ENCODE data around the gene STN1. TPM values are rescaled to one million over a fixed set of nuclear protein-coding genes. Genes with fewer than 3 reads are reported as not detected.

Gene STN1
- total RNA-seq, 1 experiment from 2014 or later: 35.0 TPM

GRCh38 chr10:103951183-103951582 is 33.2 kb upstream of the STN1 start:
- Histone ChIP-seq H2AFZ (ENCODE audit: low read length) (no peak overlapping the region), H3K27me3 (ENCODE audit: low read length) (peaks cover 5% of the 10 kb centered on the region; the same call in 1 of the 2 replicates), H3K36me3 (ENCODE audit: insufficient read depth, low read length) (no peaks in the 10 kb centered on the region), H3K79me2 (ENCODE audit: low read length) (no peaks in the 10 kb centered on the region), H3K9me2 (replicated peaks; ENCODE audit: insufficient read depth, low read length) (no peaks in the 10 kb centered on the region), H3K4me3 (ENCODE audit: low read length) (no peak overlapping the region), H3K27ac (ENCODE audit: low read length) (no peak overlapping the region), H3K4me2 (ENCODE audit: low read depth, low read length, poor library complexity, severe bottlenecking) (no peak overlapping the region), H3K4me1 (ENCODE audit: low read length) (no peaks in the 10 kb centered on the region), H4K20me1 (ENCODE audit: insufficient read depth, low read depth, low read length) (no peaks in the 10 kb centered on the region), H3K9me3 (ENCODE audit: low read length) (no peaks in the 10 kb centered on the region), H3K9ac (ENCODE audit: low read length) (no peak overlapping the region)
- DNase-seq: no peak

- Histone ChIP-seq H3K9me3 (ENCODE audit: low read length) (no peaks in the 10 kb centered on the region), H2AFZ (ENCODE audit: low read length) (no peak overlapping the region), H3K9me2 (replicated peaks; ENCODE audit: insufficient read depth, low read length) (no peaks in the 10 kb centered on the region), H4K20me1 (ENCODE audit: insufficient read depth, low read depth, low read length) (no peaks in the 10 kb centered on the region), H3K36me3 (ENCODE audit: insufficient read depth, low read length) (no peaks in the 10 kb centered on the region), H3K4me1 (ENCODE audit: low read length) (no peaks in the 10 kb centered on the region), H3K9ac (ENCODE audit: low read length) (no peak overlapping the region), H3K4me3 (ENCODE audit: low read length) (no peak overlapping the region), H3K27me3 (ENCODE audit: low read length) (peaks cover 5% of the 10 kb centered on the region; the same call in 1 of the 2 replicates), H3K27ac (ENCODE audit: low read length) (no peak overlapping the region), H3K79me2 (ENCODE audit: low read length) (no peaks in the 10 kb centered on the region), H3K4me2 (ENCODE audit: low read depth, low read length, poor library complexity, severe bottlenecking) (no peak overlapping the region)
- no peak for DNase-seq
Measured at GRCh38 chr10:103949728-103950127, 31.7 kb upstream of the STN1 start.

GRCh38 chr10:103947799-103948516 is 30.0 kb upstream of the STN1 start:
- DNase-seq: no peak
- Histone ChIP-seq H3K4me2 (ENCODE audit: low read depth, low read length, poor library complexity, severe bottlenecking) (no peak overlapping the region), H3K9me3 (ENCODE audit: low read length) (no peaks in the 10 kb centered on the region), H4K20me1 (ENCODE audit: insufficient read depth, low read depth, low read length) (no peaks in the 10 kb centered on the region), H2AFZ (ENCODE audit: low read length) (no peak overlapping the region), H3K4me1 (ENCODE audit: low read length) (no peaks in the 10 kb centered on the region), H3K27me3 (ENCODE audit: low read length) (no peaks in the 10 kb centered on the region), H3K27ac (ENCODE audit: low read length) (no peak overlapping the region), H3K79me2 (ENCODE audit: low read length) (no peaks in the 10 kb centered on the region), H3K9me2 (replicated peaks; ENCODE audit: insufficient read depth, low read length) (no peaks in the 10 kb centered on the region), H3K36me3 (ENCODE audit: insufficient read depth, low read length) (no peaks in the 10 kb centered on the region), H3K4me3 (ENCODE audit: low read length) (no peak overlapping the region), H3K9ac (ENCODE audit: low read length) (no peak overlapping the region)

GRCh38 chr10:103942866-103943265 is 24.9 kb upstream of the STN1 start:
- Histone ChIP-seq H3K4me2 (ENCODE audit: low read depth, low read length, poor library complexity, severe bottlenecking) (no peak overlapping the region), H3K9ac (ENCODE audit: low read length) (no peak overlapping the region), H4K20me1 (ENCODE audit: insufficient read depth, low read depth, low read length) (no peaks in the 10 kb centered on the region), H2AFZ (ENCODE audit: low read length) (no peak overlapping the region), H3K9me2 (replicated peaks; ENCODE audit: insufficient read depth, low read length) (no peaks in the 10 kb centered on the region), H3K9me3 (ENCODE audit: low read length) (no peaks in the 10 kb centered on the region), H3K27ac (ENCODE audit: low read length) (no peak overlapping the region), H3K4me1 (ENCODE audit: low read length) (no peaks in the 10 kb centered on the region), H3K4me3 (ENCODE audit: low read length) (no peak overlapping the region), H3K36me3 (ENCODE audit: insufficient read depth, low read length) (no peaks in the 10 kb centered on the region), H3K27me3 (ENCODE audit: low read length) (no peaks in the 10 kb centered on the region), H3K79me2 (ENCODE audit: low read length) (no peaks in the 10 kb centered on the region)
- DNase-seq: no peak

GRCh38 chr10:103941801-103942200 is 23.8 kb upstream of the STN1 start:
- H3K4me3 ChIP-seq (ENCODE audit: low read length): no peak overlapping the region
- H3K27me3 ChIP-seq (ENCODE audit: low read length): no peaks in the 10 kb centered on the region
- H3K4me1 ChIP-seq (ENCODE audit: low read length): no peaks in the 10 kb centered on the region
- no peak overlapping the region for H2AFZ ChIP-seq (ENCODE audit: low read length)
- no peaks in the 10 kb centered on the region for H3K79me2 ChIP-seq (ENCODE audit: low read length)
- H3K4me2 ChIP-seq (ENCODE audit: low read depth, low read length, poor library complexity, severe bottlenecking): no peak overlapping the region
- H3K27ac ChIP-seq (ENCODE audit: low read length): no peak overlapping the region
- no peaks in the 10 kb centered on the region for H3K9me3 ChIP-seq (ENCODE audit: low read length)
- H3K9me2 ChIP-seq (replicated peaks; ENCODE audit: insufficient read depth, low read length): no peaks in the 10 kb centered on the region
- H3K9ac ChIP-seq (ENCODE audit: low read length): no peak overlapping the region
- no peaks in the 10 kb centered on the region for H3K36me3 ChIP-seq (ENCODE audit: insufficient read depth, low read length)
- DNase-seq: no peak
- H4K20me1 ChIP-seq (ENCODE audit: insufficient read depth, low read depth, low read length): no peaks in the 10 kb centered on the region

GRCh38 chr10:103939522-103939921 is 21.5 kb upstream of the STN1 start:
- H3K27ac ChIP-seq (ENCODE audit: low read length): no peak overlapping the region
- DNase-seq: no peak
- no peaks in the 10 kb centered on the region for H3K4me1 ChIP-seq (ENCODE audit: low read length)
- no peaks in the 10 kb centered on the region for H4K20me1 ChIP-seq (ENCODE audit: insufficient read depth, low read depth, low read length)
- H3K36me3 ChIP-seq (ENCODE audit: insufficient read depth, low read length): no peaks in the 10 kb centered on the region
- H3K9ac ChIP-seq (ENCODE audit: low read length): no peak overlapping the region
- H3K9me3 ChIP-seq (ENCODE audit: low read length): no peaks in the 10 kb centered on the region
- H3K27me3 ChIP-seq (ENCODE audit: low read length): no peaks in the 10 kb centered on the region
- H3K9me2 ChIP-seq (replicated peaks; ENCODE audit: insufficient read depth, low read length): no peaks in the 10 kb centered on the region
- no peaks in the 10 kb centered on the region for H3K79me2 ChIP-seq (ENCODE audit: low read length)
- no peak overlapping the region for H3K4me3 ChIP-seq (ENCODE audit: low read length)
- no peak overlapping the region for H2AFZ ChIP-seq (ENCODE audit: low read length)
- H3K4me2 ChIP-seq (ENCODE audit: low read depth, low read length, poor library complexity, severe bottlenecking): no peak overlapping the region

GRCh38 chr10:103936022-103936421 is 18.0 kb upstream of the STN1 start:
- Histone ChIP-seq H4K20me1 (ENCODE audit: insufficient read depth, low read depth, low read length) (no peaks in the 10 kb centered on the region), H3K9me2 (replicated peaks; ENCODE audit: insufficient read depth, low read length) (no peaks in the 10 kb centered on the region), H2AFZ (ENCODE audit: low read length) (no peak overlapping the region), H3K9ac (ENCODE audit: low read length) (no peak overlapping the region), H3K79me2 (ENCODE audit: low read length) (no peaks in the 10 kb centered on the region), H3K36me3 (ENCODE audit: insufficient read depth, low read length) (no peaks in the 10 kb centered on the region), H3K4me1 (ENCODE audit: low read length) (peaks cover 12% of the 10 kb centered on the region), H3K4me2 (ENCODE audit: low read depth, low read length, poor library complexity, severe bottlenecking) (no peak overlapping the region), H3K4me3 (ENCODE audit: low read length) (no peak overlapping the region), H3K27ac (ENCODE audit: low read length) (no peak overlapping the region), H3K27me3 (ENCODE audit: low read length) (no peaks in the 10 kb centered on the region), H3K9me3 (ENCODE audit: low read length) (no peaks in the 10 kb centered on the region)
- DNase-seq: no peak

GRCh38 chr10:103934308-103934707 is 16.3 kb upstream of the STN1 start:
- no peak overlapping the region for H3K9ac ChIP-seq (ENCODE audit: low read length)
- H4K20me1 ChIP-seq (ENCODE audit: insufficient read depth, low read depth, low read length): no peaks in the 10 kb centered on the region
- no peak for DNase-seq
- H3K9me3 ChIP-seq (ENCODE audit: low read length): no peaks in the 10 kb centered on the region
- H3K27ac ChIP-seq (ENCODE audit: low read length): no peak overlapping the region
- H3K36me3 ChIP-seq (ENCODE audit: insufficient read depth, low read length): no peaks in the 10 kb centered on the region
- H3K9me2 ChIP-seq (replicated peaks; ENCODE audit: insufficient read depth, low read length): no peaks in the 10 kb centered on the region
- peaks cover 12% of the 10 kb centered on the region for H3K4me1 ChIP-seq (ENCODE audit: low read length)
- no peak overlapping the region for H2AFZ ChIP-seq (ENCODE audit: low read length)
- H3K27me3 ChIP-seq (ENCODE audit: low read length): no peaks in the 10 kb centered on the region
- no peaks in the 10 kb centered on the region for H3K79me2 ChIP-seq (ENCODE audit: low read length)
- H3K4me3 ChIP-seq (ENCODE audit: low read length): no peak overlapping the region
- no peak overlapping the region for H3K4me2 ChIP-seq (ENCODE audit: low read depth, low read length, poor library complexity, severe bottlenecking)

All from Karpas-422 (cell line).